D341Med (cell line): Measurements from ENCODE around the gene WDR86.

Experiments
- DNase-seq: peaks from one replicate; pipeline ENCODE4 v3.0.0; 2012; ENCODE audit warnings: low spot score

WDR86 gene

DNA sequence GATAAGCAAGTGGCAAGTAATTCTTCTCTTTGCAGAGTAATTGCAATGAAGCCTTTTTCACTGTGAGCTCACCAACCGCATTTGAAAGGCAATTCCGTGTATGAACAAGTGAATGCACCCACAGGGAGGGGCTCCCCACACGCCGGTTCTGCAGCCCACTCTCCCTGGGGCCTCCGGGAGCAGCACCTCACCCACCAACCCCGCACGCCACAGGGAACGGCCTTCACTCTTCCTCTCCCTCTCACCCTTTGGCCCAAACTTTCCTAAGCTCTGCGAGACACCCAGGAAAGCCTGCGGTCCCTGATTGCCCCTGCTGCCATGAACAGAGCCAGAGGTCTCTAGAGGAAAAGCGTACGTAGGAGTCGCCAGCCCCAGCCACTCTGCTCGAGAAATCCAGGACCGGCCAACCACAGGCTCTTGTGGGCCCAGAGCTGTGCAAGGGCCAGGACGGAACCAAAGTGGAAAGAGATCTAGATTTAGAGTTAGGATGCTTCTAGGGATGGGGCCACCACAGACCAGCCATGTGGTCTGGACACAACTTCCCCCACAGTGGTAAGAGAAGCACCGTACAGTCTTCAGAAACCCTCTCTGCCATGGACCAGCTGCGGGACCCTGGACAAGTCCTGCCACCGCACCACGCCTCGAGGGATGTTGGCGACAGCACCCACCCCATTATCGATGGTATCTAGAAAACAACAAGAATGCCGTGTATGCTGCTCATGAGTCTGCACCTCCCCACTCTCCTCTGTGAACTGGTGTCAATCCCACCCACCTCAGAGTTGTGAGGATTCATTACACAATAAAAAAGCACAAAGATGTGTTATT lies 3.6 kb downstream of the WDR86 start:
- no peak for DNase-seq

DNA sequence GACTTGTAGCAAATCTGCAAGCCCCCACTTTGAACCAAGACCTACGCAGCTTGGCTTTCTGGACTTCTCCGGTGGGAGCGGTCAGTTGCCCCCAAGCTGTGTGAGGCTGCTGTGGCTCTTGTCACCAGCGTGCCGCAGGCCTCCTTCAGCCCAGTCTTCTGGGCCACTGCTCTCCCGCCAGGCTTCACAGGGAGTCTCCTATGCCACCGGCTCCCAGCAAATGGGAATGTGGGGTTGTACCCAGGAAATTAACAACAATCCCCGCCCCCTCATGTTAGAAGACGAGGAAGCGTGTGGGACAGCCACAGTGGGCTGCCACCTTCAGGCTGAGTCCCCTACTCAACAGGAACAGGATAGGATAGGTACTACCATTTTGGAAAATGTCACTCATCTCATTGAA lies 4.2 kb downstream of the WDR86 start:
- DNase-seq = no peak

GRCh38 chr7:151405056-151405455 lies 4.8 kb downstream of the WDR86 start:
- no peak for DNase-seq

- no peak for DNase-seq
These were observed 5.4 kb downstream of the WDR86 start for GRCh38 chr7:151404216-151405011.

DNA sequence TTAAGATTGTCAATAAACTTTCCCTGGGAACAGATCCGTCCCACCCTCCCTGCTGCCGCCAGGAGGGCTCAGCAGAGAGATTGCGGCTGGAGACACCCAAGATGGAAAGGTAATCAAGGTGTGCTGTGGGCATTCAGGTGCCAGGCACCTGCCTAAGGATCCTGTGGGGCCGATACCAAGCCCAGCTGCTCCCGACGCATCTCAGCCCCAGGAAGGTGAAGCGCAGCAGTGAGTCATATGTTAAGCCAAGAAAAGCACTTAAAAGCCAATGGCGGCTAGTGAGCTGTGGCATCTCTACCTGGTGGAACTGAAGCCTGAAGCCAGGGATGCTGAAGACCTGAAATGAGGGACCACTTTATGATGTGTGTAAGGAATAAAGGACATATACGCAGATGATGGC lies 6.1 kb downstream of the WDR86 start:
- no peak for DNase-seq

GRCh38 chr7:151402029-151402835 lies 7.6 kb downstream of the WDR86 start:
- DNase-seq = no peak

DNA sequence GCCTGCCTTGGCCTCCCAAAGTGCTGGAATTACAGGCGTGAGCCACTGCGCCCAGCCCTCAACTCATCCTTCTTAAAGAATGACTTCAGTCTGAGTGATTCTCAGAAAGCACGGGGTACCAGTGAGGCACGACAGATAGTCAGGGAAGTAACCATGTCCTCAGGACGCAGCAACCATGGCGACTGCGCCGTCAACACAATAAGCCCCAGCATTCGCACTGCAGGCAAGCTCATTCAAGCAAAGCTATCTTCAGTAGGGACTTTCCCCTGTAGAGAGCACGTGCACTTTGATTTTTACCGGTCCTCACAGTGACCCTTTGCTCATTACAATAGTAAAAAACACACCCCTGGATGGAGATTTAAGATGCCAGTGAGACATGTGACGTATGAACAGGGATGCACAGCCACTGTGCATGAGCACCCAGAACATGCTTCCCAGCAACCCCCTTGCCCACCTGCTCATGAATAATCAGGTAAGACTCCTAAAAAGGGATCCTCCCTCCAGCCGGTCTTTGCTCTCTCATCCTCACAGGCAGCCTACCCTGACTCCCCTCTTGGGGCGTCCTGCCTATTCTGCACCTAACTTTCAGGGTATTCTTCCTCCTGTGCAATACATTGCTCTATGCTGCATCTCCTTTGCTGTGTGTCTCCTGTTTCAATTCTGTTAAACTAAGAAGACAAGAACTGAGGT lies 9.1 kb downstream of the WDR86 start:
- DNase-seq = no peak

- DNase-seq = no peak
These were observed 9.9 kb downstream of the WDR86 start for GRCh38 chr7:151399906-151400305.

DNA sequence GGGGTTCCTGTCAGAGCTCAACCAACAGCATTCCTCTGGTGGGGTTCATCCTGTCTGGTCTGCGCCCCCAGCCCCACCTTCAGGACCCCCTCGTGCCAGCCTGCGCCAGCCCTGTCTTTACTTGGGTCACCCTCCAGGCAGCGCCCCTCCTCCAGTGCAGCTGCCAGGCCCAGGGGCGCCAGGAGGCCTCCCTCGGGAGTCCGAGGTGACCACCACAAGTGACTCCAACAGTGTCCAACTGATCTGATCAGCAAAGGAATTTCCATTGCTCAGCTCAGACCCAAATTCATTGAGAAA lies 10.6 kb downstream of the WDR86 start:
- DNase-seq = no peak

GRCh38 chr7:151398446-151399304 lies 11.2 kb downstream of the WDR86 start:
- no peak for DNase-seq

DNA sequence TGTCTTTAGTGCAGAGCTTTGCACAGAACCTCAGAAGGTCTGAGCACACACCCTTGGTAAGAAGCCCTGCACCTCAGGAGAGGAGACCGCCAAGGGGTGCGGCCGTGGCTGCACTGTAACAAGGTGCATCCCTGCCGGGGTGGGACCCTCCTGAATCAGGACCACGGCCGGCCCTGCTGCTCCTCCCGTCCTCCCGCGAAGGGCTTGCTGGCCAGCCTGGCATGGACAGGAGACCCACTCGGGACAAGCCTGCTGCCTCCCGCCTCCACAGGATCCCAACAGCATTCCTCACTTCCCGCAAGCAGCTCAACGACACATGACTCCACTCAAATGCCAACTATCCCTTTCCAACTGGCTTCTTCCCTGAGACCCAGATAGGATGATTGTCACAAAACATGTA lies 12.8 kb downstream of the WDR86 start:
- DNase-seq = no peak

DNA sequence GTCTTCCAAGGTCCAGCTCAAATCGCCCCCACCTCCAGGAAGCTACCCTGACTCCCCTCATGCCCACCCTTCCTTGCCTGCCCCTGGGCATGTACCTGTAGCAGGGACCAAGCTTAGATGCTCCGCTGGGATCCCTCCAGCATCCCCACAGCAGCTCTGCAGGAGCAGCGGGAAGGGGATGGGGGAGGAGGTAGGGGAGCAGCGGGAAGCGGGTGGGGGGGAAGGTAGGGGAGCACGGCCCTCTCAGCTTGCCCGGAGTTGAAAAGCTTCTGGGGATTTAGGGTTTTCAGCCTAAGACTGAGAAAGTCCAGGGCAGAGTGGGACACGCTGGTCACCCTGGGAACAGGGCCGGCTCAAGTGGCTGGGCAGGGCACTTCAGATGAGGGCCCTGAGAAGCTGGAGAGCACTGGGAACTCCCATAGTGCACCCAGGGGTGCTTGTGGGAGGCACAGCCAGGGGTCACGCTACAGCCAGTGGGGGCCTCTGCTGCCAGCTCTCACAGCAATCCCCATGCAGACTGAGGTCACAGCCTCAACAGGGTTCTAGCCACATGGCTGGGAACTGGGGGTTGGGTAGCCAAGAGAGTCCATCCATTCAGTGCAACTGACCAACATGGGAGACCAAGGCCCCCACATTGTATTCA lies 13.4 kb downstream of the WDR86 start:
- no peak for DNase-seq

DNA sequence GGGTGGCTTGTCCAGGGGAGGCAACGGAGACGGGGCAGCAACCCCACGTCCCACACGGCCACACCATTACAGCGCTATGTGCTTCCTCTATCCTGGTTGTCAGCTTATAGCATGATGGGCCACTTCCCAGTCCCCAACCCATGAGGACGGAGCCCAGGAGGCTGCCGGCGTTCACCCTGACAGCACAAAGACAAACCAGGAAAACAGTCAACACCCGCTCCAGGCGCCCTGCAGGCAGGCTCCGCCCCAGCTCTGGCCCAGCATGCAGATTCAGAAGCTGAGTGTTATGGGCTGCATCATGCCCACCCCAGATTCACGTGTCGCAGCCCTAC lies 14.8 kb downstream of the WDR86 start:
- DNase-seq = no peak

- DNase-seq = no peak
These were observed 15.5 kb downstream of the WDR86 start for GRCh38 chr7:151394076-151395035.

- no peak for DNase-seq
These were observed 16.5 kb downstream of the WDR86 start for GRCh38 chr7:151393031-151393977.

DNA sequence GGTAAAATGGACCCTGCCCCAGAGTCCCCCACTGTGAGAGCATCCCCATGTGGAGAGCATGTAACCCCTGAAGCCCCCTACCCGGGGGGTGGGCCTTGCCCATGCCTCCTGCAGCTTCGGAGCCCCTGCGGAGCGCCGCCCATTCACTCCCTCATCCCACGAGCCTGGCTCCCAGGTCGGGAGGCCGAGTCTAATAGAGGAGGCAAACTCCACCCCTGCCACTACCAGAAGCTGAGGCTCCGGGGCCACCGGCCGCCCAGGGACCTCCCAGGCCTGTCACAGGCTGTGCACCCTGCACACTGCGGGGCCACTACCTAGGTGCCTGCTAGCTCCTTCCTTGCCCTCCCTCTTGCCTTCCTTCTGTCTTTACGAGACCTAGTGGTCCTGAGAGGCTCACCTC lies 17.4 kb downstream of the WDR86 start:
- no peak for DNase-seq

DNA sequence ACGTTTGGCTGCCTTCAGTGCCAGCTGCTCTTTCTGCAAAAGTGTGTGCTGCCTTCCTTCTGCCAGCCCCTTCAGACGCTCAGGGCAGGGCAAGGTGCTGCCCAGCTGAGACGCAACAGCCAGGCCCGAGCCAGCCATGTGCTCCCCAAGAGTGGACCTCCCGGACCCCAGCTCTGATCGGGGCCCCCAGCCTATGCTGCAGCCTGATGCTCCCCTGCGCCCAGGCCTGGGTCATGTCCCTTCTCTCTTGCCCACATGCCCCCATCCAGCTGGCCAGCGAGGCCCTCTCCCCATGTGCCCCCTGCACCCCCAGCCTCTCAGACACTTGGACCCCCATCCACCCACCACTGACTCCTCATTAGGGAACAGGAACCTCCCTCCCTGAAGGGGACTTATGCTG lies 17.8 kb downstream of the WDR86 start:
- no peak for DNase-seq

DNA sequence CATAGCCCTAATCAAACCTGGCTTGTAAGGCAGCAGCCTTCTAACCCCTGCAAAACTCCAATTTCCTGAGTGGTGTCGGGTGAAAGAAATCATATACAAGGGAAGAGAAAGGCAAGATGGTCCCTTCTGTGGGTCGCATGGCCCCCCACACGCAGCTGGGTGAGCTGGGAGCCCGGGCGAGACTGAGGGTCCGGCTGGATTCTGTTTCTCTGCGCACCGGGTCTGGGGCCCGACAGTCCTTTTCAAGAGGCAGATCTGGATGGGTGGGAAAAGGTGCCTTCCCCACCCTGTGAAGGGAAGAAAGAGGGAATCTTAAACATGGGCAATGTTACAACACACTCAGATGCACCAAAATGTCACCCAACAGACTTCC lies 18.5 kb downstream of the WDR86 start:
- no peak for DNase-seq
